H1 (cell line): ENCODE results near the gene EXOC2. TPM values are rescaled to one million over a fixed set of nuclear protein-coding genes. Genes with fewer than 3 reads are reported as not detected.

Experiments used
- CEBPB ChIP-seq: IDR thresholded peaks from 2 replicates; pipeline ENCODE4 v1.6.1; 2012; ENCODE audit warnings: low read depth, low read length
- CHD7 ChIP-seq: fragments of 300-600 bp; sonication (generic); IDR thresholded peaks from 2 replicates; pipeline ENCODE4 v1.7.1; 2012; ENCODE audit warnings: low read length, moderate library complexity, mild to moderate bottlenecking, inconsistent platforms; ENCODE audit not compliant: insufficient replicate concordance
- SAP30 ChIP-seq: fragments of 300-600 bp; sonication (generic); IDR thresholded peaks from 2 replicates; pipeline ENCODE4 v1.7.1; 2012; ENCODE audit warnings: low read length, moderate library complexity, mild to moderate bottlenecking, inconsistent platforms; ENCODE audit not compliant: insufficient read depth, insufficient replicate concordance
- TCF12 ChIP-seq: IDR thresholded peaks from 2 replicates; pipeline ENCODE4 v1.6.1; 2011; ENCODE audit warnings: low read depth, mild to moderate bottlenecking, low read length
- polyA plus RNA-seq, 7 experiments: library from polyadenylated mRNA; depleted of rRNA in 3 of 7; stranded (reverse) in 5 of 7; unstranded in 2 of 7; fragments of >200 nt in 5 of 7; fragments of 200-250 nt in 2 of 7; gene quantifications; 1 replicate in 5 of 7; 2 replicates in 1 of 7; 4 replicates in 1 of 7; pipeline versions ENCODE4 v1.2.1 to v1.2.3, GENCODE V29; 2011 to 2013; ENCODE audit warnings: missing spikeins in 2 of 7, mixed read lengths in 2 of 7
- total RNA-seq: library from RNA; stranded (reverse); fragmentation: NEBNext Ultra II Directional; extraction: Animal tissue kit (Norgen Biotek cat#: 25700); gene quantifications from 2 replicates; pipeline ENCODE4 v1.2.1, GENCODE V29; 2021

EXOC2 gene
- total and polyA plus RNA-seq, 2 of the 8 experiments (the other 6 are each of a cell fraction or from before 2014, with no cell fraction given), result 25.5 to 44.4 TPM

- TF ChIP-seq CHD7, result no peak
- no peak for TF ChIP-seq CEBPB
- TF ChIP-seq TCF12, result no peak
- TF ChIP-seq SAP30, result no peak
Observed at GRCh38 chr6:494394-494793, 198.5 kb downstream of the EXOC2 start (continued).
